ENCODE measurements around the gene HSPB7.

GRCh38 chr1:16021681-16022080 is 3.8 kb upstream of the HSPB7 start, which contains the start of gene CLCNKA:
- TF ChIP-seq POLR2AphosphoS5 (IDR thresholded peaks at IDR 0.05; ENCODE audit: low read depth, low read length) (no peak), SIN3A (IDR thresholded peaks at IDR 0.05; ENCODE audit: borderline replicate concordance, insufficient read depth, low read length) (no peak), REST (IDR thresholded peaks at IDR 0.05; ENCODE audit: insufficient read depth in 1 of 2, low read depth in 2 of 2, low read length in 2 of 2) (no peak), TAF1 (IDR thresholded peaks at IDR 0.05; ENCODE audit: borderline replicate concordance, insufficient read depth, low read length) (no peak), FOXP2 (optimal IDR thresholded peaks at IDR 0.05; ENCODE audit: borderline replicate concordance, extremely low read depth, extremely low read length, insufficient read depth) (no peak)

Data from PFSK-1 (cell line).